NCI-H446 (cell line): ENCODE data around the gene ATAD3A.
A peak's percentile ranks its signal among the peaks of the same experiment; 100 is the strongest.
"Not testable (repeated sequence)": the region's sequence is repeated elsewhere in the genome, so short reads cannot be mapped to it uniquely, and the experiment has no call there.

Source experiments
- DNase-seq, 2 experiments: peaks; one replicate each; lab custom pipeline; 2025; lab: John Stamatoyannopoulos, UW

Gene ATAD3A

GRCh38 chr1:1511533-1512285, at the start of gene ATAD3A:
TSS of gene ATAD3A (plus strand) at chr1:1512162. CDS start at chr1:1512269, 107 bp downstream.
- DNase-seq: peak; percentile 97 to 99

- DNase-seq: no peak
Measured at GRCh38 chr1:1462318-1462966, 49.5 kb upstream of the ATAD3A start.

- no peak for DNase-seq
Measured at GRCh38 chr1:1463312-1463711, 48.6 kb upstream of the ATAD3A start.

GRCh38 chr1:1468196-1468985, 43.6 kb upstream of the ATAD3A start:
- not testable (repeated sequence) for DNase-seq

GRCh38 chr1:1470626-1471388, 41.2 kb upstream of the ATAD3A start:
- no peak for DNase-seq

GRCh38 chr1:1471389-1472052, 40.4 kb upstream of the ATAD3A start, which contains the start of gene ATAD3B:
TSS of gene ATAD3B (plus strand) at chr1:1471765. CDS start at chr1:1471885, 120 bp downstream.
- peak; percentile 85 to 94 for DNase-seq

GRCh38 chr1:1472053-1472876, 39.7 kb upstream of the ATAD3A start:
- not testable (repeated sequence) for DNase-seq

- DNase-seq: not testable (repeated sequence)
Measured at GRCh38 chr1:1476011-1476410, 36.0 kb upstream of the ATAD3A start.

GRCh38 chr1:1477206-1477605, 34.8 kb upstream of the ATAD3A start:
- no peak for DNase-seq

- DNase-seq: no peak
Measured at GRCh38 chr1:1479547-1480487, 32.1 kb upstream of the ATAD3A start.

- not testable (repeated sequence) for DNase-seq
Measured at GRCh38 chr1:1480488-1480867, 31.5 kb upstream of the ATAD3A start.

GRCh38 chr1:1481811-1482210, 30.2 kb upstream of the ATAD3A start:
- DNase-seq: not testable (repeated sequence)

- DNase-seq: no peak
Measured at GRCh38 chr1:1482856-1483255, 29.1 kb upstream of the ATAD3A start.

GRCh38 chr1:1483714-1484113, 28.2 kb upstream of the ATAD3A start:
- no peak for DNase-seq

GRCh38 chr1:1484976-1485750, 26.8 kb upstream of the ATAD3A start:
- not testable (repeated sequence) for DNase-seq

GRCh38 chr1:1485755-1486317, 26.1 kb upstream of the ATAD3A start:
- DNase-seq: not testable (repeated sequence)

GRCh38 chr1:1487701-1488100, 24.3 kb upstream of the ATAD3A start:
- DNase-seq: no peak

GRCh38 chr1:1489231-1489630, 22.7 kb upstream of the ATAD3A start:
- no peak for DNase-seq
